Measurements from ENCODE around the gene HDAC7. TPM values are rescaled to one million over a fixed set of nuclear protein-coding genes. Genes with fewer than 3 reads are reported as not detected.
A peak's percentile ranks its signal among the peaks of the same experiment; 100 is the strongest.

The HDAC7 gene
- total RNA-seq, 1 donor from 2014 or later, result 105 TPM

DNA sequence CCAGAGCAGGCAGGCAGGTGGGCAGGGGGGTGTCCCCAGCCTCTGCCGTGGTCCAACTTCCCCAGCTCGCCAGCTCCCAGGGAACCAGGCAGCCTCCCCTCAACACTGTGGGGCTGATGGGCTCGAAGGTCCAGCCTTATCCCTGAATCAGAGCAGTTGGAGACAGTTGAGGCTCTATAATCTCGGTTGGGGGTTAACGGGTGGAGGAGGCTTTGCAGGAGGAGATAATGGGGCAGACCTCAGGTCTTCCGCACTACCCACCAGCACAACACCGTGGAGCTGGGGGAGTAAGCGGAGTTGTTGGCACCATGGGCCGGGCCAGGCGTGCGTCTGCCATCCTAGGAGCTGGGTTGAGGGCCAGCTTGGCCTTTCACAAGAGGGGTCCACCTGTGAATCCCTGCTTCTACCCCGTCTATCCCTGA, 13.9 kb upstream of the HDAC7 start:
- DNase-seq (ENCODE audit: low spot score), result no peak

- DNase-seq (ENCODE audit: low spot score), result no peak
Measured at GRCh38 chr12:47832263-47832933, 12.7 kb upstream of the HDAC7 start.

GRCh38 chr12:47829584-47829983, 9.9 kb upstream of the HDAC7 start:
- DNase-seq (ENCODE audit: low spot score), result no peak

- no peak for DNase-seq (ENCODE audit: low spot score)
Measured at GRCh38 chr12:47828976-47829482, 9.3 kb upstream of the HDAC7 start.

GRCh38 chr12:47828008-47828975, 8.6 kb upstream of the HDAC7 start:
- DNase-seq (ENCODE audit: low spot score), result no peak

GRCh38 chr12:47825173-47825639, 5.5 kb upstream of the HDAC7 start:
- DNase-seq (ENCODE audit: low spot score), result no peak

DNA sequence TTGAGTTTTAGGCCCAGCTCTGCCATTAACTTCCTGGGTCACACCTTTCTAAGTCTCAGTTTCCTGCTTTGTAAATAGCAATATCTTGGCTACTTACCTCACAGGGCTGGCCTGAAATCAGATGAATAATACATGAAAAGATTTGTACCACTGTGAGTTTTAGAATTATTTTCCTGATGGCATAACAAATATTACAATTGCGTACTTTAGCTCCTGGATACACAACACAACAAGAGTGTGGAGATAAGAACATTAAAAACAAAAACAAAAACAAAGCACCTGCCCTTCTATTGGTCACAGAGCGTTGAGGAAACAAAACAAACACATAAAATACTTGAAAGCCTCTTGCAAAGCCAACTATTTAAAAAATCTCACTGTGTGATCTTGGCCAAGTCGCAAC, 4.9 kb upstream of the HDAC7 start:
- DNase-seq (ENCODE audit: low spot score), result no peak

DNA sequence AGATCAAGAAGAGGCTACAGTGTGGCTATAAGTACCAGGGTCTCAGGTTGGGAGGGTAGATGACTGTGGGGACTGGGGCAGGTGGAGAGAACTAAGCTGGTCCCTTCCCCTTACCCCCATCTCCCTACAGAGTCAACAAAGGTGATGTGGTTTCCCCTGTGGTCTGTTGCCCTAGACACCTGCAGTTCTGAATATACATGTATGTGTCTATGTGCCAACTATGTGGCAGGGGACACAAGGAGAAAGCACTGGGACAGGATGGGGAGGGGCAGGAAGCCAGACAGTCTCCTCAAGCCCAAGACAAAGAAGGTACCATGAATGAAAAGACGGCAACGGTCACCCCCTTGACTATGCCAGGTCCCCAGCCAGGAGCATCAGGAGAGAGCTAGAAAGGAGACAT, 4.5 kb upstream of the HDAC7 start:
- DNase-seq (ENCODE audit: low spot score), result no peak

- no peak for DNase-seq (ENCODE audit: low spot score)
Measured at GRCh38 chr12:47823422-47824086, 3.9 kb upstream of the HDAC7 start.

DNA sequence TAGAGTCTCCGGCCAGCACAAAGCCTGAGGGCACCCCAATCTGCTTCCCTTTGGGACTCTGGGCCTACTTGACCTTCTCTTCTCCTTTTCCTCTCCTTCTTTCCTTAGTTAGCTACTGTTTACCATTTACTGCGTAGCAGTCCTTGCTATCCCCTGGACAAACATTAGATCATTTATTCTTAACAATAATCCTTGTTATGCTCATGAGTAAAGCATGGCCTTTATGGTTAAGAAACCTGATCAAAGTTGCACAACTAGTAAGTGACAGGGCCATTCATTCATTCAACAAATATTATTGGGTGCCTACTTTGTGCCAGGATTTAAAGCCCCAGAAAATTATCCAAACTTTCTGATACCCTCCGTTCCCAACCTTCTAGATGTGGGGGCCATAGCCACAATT, 3.2 kb upstream of the HDAC7 start:
- DNase-seq (ENCODE audit: low spot score), result no peak

- no peak for DNase-seq (ENCODE audit: low spot score)
Measured at GRCh38 chr12:47822401-47822800, 2.7 kb upstream of the HDAC7 start.

- no peak for DNase-seq (ENCODE audit: low spot score)
Measured at GRCh38 chr12:47821346-47821706, 1.6 kb upstream of the HDAC7 start.

DNA sequence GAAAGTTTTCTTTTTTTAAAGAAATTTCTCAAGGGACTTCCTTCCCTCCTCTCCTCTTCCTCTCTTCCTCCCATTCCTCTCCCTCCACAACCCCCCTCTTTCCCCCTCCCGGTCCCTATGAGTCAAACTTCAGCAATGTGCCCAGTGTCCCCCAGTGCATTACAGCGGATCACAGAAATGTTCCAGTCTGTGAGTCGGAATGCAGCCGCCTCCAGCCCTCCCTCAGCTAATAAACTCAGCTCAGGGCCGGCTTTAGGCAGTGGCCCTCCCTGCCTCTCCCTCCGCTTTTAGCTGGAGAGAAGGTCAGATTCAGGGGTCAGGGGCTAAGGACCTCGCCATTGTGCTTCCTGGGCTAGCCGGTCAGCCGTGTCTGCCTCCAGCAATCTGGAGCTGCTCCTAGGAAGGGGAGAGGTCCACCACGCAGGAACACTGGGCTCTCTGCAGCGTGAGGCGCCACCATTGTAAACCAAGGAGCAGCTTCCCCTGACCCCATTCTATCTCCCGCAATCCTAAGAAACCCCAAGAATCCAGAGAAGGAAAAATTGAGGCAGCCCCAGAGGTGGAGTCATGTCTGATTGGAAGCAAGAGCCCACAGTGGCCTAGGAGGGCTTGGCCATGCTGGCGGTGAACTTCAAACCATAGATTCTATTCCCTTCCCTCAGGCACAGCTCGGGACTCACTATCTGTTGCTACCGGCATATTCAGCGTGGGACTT, 1.1 kb upstream of the HDAC7 start:
- DNase-seq (ENCODE audit: low spot score), result no peak

GRCh38 chr12:47819138-47819895, 386 bp downstream of the HDAC7 start:
- DNase-seq (ENCODE audit: low spot score), result peak; percentile 94

DNA sequence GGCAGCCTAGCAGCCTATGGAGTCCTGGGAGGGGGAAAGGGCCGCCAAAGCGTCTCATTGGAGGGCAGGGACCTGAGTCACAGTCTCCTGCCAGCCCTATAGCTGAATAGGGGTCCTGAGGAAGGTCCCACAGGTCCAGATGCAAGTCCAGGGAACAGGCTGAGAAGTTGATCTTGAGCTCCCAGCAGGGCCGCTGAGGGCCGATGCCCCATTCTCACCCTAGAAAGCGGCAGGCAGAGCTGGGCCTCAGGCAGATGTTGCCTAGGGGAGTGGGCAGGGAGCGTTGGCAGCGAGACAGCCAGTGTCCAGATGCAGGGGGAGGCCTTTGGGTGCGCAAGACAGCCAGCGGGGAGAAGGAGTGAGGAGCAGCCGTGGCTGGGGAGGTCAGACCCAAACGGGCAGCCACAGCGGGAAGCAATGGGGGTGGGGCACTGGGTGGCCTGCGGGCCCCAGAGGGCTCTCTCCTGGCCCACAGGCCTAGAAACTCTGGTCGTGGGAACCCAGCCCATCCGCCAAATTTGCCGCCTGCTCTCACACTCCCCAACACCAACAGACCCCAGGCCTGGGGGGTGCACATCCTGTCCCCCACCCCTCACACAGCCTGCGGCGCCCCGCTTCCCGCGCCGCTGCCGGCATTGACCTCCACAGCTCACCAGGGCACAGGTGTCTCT, 1.1 kb downstream of the HDAC7 start:
- no peak for DNase-seq (ENCODE audit: low spot score)

DNA sequence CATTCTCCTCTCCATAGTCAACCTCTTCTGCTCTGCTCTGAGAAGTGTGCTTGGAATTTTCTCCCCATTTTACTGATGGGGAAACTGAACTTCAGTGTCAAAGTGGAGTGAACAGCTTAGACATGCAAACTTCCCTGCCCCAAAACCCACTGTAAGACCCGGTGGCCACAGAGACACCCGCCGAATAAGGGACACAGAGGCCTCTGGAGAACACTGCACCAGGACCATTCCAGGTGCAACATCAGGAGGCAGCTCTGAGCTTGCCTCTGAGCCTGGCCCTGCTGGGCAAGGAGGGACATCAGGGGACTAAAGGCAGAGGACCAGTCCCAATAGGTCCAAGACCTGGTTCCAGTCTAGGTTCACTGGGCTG, 1.7 kb downstream of the HDAC7 start:
- no peak for DNase-seq (ENCODE audit: low spot score)

- DNase-seq (ENCODE audit: low spot score), result no peak
Measured at GRCh38 chr12:47817272-47818006, 2.3 kb downstream of the HDAC7 start.

DNA sequence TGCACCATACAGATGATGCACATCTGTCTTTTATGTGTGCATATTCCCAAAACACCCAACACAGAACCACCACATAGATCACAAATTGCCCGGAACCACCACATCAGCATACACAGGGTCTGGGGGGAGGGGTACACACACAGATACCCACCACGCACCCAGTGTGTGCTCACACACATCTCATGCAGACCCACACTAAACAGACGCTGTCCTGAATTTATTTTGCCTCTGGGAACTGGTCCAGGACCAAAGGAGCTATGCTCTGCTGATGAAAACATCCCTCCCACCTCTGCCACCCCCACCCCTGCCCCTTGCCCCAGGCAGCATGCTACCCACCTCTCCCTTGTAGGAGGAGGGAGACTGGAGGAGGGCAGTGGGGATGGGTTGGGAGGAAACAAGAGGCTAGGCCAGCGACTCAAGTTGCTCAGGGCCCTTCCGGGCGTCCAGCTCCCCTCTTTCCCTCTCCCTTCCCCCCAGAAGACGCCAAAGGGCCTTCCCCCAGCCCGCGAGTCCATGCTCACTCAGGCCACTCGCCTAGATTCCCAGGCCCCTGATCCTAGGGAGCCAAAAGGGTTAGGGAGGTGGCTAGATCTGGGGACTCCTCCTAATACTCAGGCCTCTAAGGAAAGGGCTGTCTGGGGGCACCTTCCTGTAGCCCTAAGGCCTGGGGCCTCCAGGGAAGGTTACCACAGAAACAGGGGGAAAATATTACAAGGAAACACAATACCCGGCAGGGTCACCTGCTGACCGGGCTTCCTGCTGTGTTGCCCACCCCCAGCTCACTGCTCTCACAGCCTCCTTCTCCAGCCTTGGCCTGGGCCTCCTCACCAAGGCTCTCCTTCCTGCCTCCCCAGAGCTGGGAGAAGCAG, 3.1 kb downstream of the HDAC7 start:
- no peak for DNase-seq (ENCODE audit: low spot score)

Data from mesenteric fat pad (tissue), 1 donor.